Kidney tubule cell (primary cell): Measurements from ENCODE around the gene GOLGA2.

Experiments used
- DNase-seq: peaks from one replicate; pipeline ENCODE4 v3.0.0-alpha.2; 2018; ENCODE audit warnings: low spot score

The GOLGA2 gene

DNA sequence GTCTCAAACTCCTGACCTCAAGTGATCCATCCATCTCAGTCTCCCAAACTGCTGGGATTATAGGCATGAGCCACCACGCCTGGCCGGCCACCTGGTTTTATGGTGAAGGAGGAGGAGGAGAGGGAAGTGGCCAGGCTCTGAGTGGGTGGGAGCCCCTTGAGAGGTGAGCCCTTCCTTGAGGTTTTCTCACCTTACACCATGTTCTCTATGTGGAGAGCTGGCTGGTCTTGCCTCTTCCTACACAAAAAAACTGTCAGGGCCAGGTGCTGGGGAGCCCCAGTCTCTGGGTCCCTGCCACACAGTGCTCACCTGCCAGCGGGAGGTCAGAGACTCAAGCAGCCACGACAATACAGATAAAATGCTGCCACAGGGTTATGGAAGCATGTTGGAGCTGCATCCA lies 18.3 kb upstream of the GOLGA2 start:
- no peak for DNase-seq

DNA sequence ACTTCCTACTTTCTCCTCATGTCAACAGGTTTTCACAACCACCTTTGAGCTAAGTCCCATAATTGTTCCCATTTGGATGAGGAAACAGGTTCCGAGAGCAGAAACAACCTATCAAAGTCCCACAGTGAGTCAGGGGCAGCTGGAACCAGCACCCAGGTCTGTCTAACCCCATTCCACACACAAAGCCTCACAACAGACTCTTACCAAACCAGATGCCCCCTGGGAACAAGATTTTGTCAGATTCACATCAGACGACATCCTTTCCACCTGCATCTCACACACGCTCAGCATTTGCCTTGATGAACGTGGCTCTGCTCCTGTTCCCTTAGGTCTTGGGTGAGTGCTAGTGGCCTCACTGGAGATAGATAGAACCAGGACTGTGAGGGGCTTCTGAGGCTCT lies 17.3 kb upstream of the GOLGA2 start:
- no peak for DNase-seq

DNA sequence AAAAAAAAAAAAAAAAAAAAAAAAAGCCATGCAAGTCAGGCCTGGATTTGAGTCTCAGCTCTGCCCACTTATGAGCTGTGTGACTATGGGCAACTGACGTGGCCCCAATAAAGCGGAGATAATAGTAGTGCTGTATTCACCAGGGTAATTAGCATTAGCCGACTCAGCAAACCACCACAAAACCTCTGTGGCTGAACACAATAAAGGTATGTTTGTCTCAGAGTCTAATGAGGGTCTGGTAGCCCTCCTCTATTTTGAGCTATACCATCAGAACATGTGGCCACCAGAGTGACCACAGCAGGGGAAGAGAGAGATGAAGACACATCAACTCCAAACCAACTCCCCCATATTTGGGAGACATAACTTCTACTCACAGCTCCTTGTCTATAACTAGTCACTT lies 16.2 kb upstream of the GOLGA2 start:
- no peak for DNase-seq

DNA sequence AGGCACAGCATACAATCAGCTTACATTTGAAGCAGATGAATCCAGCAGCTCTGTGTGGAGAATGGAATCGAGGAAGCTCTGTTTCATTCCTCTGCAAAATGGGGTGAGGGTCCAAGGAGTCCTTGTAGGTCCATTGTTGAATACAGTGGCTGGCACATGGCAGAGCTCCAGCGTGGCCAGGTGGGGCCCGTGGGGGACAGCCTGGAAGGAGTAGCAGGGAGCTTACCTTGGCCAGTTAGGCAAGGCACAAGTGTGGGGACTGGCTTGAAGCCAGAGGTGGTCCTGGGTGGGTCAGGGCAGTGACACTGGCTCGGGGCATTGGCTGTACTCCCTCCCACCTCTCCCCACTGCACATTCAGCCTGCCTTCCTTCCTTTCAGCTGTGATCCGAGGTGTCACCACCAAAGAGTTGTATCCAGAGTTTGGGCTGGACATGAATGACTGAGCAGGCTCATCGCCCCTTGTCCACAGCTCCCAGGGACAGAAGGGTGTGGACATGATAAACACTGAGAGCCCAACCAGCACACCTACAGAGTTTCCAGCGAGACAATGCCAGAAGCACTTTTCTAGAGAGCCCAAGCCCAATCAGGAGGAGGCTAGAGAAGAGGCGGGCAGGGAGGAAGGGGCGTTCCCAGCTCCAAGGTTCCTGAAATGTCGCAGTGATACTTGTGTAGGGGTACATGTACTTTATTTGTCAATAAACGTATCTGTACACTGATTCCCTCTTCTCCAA lies 12.6 kb upstream of the GOLGA2 start:
- no peak for DNase-seq

DNA sequence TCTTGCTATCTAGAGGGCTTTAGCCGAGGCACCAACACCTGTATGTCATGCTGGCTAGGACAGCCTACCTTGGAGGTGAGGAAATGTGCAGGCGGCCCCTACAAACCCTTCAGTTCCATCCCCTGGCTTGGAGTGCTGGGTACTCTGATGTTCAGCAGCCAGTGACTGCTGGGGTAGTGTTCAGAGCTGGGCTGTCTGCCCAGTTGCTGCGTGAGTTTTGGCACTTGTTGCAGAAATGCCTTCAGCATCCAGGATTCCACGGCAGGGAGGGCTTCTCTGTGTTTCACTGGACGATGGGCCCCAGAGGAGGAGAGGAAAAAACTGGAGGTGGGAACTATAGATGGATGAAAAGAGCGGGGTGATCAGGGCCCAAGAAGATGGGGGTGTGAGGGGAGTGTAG lies 10.6 kb upstream of the GOLGA2 start:
- DNase-seq, result no peak

DNA sequence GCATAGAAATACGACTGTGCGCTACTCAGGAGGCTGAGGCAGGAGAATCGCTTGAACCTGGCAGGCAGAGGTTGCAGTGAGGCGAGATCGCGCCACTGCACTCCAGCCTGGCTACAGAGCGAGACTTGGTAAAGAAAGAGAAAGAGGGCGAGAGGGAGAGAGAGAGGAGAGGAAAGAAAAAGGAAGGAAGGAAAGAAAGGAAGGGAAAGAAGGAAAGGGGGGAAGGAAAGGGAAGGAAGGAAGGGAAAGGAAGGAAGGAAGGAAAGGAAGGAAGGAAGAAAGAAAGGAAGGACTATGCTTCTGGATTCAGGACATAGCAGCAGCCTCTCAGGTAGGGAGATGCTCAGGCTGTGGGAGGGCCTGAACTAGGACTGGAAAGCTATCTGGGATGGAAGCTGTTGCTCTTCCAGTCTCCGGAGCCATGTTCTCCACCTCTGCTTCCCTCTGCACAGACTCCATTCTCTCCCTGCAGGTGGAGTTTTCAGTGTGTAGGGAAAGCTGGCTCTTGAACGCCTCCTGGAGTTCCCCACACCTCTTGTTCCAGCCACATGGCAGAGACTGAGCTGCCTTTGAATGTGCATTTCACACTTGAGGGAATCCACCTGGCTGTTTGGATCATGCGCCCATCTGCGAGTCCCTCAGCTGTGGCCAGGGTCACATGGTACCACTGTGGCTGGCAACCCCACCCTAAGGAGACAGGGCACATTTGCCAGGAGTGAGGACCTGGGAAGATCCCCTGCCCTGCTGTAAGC lies 9.4 kb upstream of the GOLGA2 start:
- DNase-seq, result no peak

DNA sequence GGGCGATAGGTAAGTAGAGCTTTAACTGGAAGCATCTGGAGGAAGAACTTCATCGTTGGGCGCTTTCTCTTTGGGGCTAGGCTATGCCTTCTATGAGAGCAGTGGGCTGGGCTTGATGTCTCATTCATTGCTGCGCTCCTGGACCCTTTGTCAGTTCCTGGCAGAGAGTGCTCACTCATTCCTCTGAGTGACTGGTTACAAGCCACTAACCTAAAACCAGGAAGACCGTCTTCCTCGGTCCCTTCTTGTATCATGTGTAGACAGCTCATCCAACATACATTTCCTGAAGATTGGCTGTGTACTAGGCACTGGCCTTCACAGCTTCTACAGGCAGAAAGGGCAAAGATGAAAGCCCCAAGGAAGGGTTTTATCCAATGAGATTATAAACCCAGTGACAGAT lies 6.7 kb upstream of the GOLGA2 start:
- DNase-seq, result peak; percentile 42

DNA sequence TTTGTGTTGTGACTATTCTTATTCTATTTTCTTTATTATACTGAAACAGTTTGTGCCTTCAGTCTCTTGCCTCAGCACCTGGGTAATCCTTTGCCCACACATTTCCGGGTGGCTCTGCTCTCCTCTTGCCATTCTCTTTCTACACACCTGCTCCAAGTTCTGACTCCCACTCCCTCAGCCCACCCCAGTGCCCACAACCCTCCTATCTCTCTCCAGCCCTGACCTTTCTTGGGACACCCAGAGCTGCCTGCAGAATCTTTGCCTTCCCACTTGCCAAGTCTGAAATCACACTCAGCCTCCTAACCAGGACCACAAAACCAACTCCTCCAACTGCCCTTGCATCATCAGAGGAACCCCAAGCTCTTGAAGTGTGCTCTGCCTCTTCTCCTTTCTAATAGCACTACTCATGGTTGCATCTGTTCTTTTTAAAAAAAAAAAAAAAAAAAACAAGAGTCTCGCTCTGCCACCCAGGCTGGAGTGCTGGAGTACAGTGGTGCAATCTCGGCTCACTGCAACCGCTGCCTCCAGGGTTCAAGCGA lies 4.3 kb upstream of the GOLGA2 start:
- no peak for DNase-seq

DNA sequence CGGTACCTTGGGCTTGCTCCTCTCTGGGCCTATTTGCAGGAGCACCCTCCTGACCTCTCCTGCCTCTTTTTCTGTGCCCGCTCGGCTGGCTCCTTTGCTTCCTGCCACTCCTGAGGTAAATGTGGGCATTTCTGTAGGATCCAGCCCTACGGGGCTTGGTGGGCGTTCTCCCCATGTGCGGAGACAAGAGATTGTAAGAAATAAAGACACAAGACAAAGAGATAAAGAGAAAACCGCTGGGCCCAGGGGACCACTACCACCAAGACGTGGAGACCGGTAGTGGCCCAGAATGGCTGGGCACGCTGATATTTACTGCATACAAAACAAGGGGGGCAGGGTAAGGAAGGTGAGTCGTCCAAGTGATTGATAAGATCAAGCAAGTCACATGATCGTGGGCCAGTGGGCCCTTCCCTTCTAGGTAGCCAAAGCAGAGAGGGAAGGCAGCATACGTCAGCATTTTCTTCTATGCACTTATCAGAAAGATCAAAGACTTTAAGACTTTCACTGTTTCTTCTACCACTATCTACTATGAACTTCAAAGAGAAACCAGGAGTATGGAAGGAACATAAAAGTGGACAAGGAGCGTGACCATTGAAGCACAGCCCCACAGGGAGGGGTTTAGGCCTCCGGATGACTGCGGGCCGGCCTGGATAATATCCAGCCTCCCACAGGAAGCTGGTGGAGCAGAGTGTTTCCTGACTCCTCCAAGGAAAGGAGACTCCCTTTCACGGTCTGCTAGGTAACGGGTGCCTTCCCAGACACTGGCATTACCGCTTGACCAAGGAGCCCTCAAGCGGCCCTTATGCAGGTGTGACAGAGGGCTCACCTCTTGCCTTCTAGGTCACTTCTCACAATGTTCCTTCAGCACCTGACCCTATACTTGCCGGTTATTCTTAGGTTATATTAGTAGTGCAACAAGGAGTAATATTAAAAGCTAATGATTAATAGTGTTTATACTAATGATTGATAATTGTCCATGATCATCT lies 3.6 kb upstream of the GOLGA2 start:
- DNase-seq, result peak; percentile 70

DNA sequence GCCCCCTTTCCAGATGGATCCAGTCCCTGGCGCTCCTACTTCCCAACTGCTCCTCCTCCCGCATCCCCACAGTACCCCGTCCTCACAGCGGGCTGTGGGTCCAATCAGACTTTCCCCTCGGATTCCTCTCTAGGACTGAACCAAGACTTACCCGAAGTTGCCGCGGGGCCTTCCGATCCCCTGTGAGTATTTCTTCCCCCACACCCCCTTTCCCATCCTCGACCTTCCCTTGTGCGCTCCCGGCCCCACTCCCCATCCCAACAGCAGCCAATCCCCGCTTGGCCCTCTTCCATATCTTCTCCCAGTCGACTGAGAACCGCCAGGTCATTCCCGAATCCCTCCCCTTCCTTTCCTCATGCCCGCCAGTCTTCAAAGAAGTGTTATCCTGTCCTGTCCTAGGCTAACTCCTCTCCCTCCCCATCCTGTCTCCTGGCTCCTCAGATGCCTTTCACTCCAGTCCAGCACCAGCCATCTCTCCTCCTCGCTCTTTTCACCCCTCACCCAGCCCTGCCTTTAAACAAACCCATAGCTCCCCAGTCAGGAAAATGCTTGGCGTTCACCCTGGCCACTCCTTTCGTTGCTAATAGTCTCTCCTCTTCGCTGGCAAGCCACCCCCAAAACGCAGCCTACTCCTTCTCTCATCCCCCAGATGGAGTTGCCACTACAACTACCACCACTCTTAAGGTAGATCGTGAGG lies 915 bp upstream of the GOLGA2 start:
- DNase-seq, result peak; percentile 40

DNA sequence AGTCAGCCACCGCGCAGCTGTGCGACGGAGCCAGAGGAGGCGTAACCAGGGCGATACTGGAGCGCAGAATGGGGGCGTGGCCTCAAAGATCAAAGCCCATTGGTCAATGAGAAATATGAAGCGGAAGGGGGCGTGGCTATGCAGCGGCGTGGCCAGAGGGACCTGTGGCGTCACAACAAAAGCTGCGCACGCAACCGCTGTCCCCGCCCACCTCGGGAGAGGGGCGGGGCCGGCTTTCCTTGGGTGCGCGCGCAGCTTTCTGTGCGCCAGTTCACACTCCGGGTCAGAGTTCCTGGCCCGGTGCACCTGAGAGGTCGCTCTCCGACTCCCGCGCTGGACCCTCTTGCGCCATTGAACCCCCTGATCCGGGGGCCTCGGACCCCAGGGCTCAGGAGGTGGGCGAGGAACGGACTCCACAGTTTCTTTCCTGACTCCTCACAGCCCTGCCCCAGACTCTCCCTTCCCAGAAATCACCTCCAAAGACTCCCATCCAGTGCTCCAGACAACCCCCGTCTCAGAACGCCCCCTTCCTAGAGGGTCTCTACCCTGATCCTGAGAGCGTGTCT lies 284 bp upstream of the GOLGA2 start, which contains the start of gene SWI5:
SWI5 (plus strand) TSS at position 269 of the 566 bp plus-strand sequence.
- peak; percentile 99 for DNase-seq

DNA sequence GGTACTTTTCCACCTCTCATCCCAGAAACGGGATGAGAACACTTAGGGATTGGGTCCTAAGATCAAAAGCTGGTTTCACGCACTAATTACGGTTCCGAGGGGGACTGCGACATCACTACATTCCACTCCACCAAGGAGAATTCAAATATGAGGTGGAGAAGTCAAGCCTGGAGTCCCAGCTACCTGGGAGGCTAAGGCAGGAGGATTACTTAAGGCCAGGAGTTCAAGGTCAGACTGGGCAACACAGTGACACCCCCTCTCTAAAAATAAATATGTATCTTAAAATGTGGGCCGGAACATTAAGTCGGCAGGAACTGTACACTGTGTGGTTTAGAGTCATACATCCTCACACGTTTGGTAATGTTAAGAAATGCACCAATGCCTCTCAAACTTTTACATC lies 1.6 kb downstream of the GOLGA2 start:
- no peak for DNase-seq

DNA sequence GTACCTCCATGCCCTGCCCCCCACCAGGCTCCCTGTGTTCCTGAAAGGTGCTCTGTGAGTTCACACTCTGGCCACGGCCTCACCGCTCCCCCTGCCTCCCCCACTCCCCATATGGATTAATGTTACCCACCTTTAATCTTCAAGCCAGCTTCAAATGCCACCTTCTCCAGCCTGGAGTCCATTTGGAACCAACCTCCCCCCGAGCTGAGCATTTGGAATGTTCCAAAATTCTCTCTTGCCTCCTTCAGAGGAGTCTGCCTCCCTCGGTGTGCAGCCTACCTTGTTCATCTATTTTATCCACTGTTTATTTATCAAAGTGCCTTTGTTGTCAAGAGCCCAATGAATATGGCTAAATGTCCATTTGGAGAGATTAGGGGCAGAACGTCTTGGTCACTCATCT lies 4.3 kb downstream of the GOLGA2 start:
- no peak for DNase-seq

DNA sequence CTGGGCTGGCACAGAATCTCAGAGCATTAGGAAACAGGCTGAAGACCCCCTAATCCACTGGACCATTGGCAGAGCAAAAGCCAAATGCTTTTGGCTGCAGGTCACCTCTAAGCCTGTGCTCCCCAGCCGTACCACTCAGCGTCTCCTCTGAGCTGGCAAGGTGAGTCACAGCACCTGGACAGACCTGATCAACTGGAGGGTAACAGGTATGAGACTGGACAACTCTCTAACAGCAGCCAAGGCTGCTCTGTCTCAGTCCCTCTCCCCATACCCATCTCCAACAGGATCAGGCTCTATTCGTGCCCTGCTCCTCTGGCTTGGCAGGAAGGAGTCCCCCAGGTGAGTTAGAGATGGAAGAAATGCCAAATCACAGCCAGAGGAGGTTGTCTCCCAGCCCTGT lies 4.7 kb downstream of the GOLGA2 start:
- DNase-seq, result peak; percentile 78

DNA sequence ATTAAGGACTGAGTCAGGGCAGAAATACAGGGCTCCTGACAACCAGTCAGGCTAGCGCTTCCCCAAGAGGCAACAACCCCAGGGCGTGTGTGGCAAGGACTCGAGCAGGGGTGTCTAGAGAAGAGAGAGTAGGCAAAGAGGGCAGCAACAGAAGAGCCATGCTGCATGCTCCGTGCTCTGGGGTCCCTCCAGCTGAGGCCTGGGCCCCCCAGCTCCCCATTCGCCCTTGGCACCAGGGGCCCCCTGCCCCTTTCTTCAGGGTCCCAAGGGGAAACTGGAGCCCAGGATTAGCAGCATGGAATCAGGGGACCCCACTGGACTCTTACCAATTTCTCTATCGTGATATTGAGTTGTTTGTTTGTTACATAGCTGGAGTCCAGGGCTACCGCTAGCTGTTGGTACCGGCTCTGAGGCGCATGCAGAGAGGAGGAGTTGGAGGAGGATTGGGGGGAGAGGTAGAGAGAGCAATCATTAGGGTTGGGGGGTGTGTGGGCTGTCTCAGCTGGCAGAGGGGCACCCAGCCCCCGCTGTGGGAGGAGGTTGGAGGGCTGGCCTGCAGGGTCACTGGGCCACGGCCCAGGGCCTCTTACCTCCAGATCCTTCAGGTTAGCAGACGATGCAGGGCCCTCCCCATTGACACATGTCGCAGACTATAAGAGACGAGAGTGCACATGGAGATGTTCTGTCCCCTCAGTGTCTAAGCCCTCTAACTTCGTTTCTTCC lies 8.8 kb downstream of the GOLGA2 start:
- DNase-seq, result no peak

DNA sequence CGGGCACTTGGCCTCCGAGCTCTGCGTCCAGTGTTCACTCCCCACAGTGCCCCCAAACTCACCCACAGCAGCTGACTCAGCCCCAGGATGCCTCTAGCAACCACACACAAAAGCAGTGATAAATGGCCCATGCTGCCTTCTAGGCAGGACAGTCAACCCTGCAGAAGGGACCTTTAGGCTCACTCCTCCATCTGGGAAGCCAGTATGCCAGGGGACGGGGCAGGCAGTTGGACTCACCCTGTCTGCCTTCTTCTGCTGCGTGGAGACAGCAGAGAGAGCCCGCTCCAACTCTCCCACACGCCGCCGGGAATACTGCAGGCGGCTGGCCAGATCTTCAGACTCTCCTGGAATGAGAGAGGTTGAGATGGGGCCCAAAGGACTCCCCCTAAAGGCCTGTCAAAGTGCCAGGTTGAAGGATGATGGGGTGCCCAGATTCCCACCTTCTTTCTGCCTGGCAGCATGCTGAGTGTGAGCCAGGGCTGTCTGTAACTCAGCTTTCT lies 10.4 kb downstream of the GOLGA2 start:
- no peak for DNase-seq

DNA sequence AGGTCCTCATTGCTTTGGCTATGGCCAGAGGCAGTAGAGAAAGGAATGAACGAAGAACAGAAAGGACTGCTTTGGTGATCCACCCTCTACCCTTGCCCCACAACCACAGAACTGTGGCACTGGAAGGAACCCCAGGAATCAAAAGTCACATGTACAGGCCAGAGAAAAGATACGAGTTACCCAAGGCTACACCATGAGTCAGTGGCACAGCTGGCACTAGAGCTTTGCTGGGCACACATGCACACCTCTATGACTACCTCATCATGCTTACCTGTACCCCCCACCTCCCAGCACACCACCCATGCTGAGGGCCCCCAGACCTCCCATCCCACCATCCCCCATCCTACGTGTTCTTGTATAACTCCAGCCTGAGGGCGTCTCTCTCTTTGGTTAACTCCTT lies 13.1 kb downstream of the GOLGA2 start:
- no peak for DNase-seq

DNA sequence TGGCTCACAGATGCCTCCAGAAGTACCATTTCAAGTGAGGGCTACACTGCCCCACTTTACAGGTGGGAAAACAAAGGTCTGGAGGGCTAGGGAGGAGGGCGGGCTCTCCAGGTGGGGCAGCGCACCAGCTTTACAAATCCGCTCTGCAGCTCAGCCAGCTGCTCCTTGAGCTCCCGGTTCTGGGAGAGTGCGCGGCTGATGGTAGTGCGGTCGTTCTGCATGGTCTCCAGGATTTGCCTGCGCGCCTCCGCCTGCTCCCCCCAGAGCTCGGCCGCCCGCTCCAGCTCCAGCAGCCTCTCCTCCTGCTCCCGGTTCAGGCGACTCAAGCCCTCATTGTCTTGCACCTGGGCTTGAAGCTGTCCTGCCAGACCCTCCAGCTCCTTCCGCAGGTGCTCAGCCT lies 15.5 kb downstream of the GOLGA2 start:
- DNase-seq, result no peak

DNA sequence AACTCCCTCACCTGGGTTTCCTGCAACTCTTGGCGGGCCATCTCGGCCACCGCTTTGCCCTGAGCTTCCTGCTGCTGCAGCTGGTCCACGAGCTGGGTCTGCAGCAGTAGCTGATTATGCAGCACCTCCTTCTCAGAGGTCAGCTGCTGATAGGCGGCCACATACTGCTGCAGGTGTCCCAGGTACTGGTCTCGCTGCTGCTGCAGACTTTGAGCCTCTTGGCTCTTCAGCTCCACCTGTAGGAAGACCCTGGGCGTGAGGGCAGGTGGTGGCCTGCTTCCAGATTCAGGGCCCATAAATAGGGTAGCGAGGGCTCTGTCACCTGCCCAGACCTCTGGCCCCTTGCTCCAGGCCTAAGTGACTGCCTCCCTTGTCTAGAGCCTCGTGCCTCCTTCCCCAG lies 16.7 kb downstream of the GOLGA2 start:
- DNase-seq, result no peak

DNA sequence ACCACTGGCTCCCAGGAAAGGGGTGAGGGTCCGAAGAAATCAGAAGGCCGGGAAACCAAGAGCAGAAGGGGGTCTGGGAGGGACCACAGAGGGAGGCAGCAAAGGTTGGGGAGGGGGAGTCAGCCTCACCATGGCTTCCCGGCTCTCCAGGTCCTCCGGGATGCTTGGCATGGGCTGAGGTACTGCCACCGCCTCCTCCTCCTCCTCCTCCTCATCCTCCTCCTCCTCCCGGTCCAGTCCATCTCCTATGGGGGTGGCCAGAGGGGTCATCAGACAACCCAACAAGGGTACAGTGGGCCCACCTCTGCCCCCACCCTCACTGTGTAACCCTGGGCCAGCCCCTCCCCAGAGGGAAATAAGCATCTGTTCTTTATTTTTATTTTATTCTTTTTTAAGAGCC lies 17.5 kb downstream of the GOLGA2 start:
- no peak for DNase-seq
